HCT116 (cell line): ENCODE measurements around the gene HDGFL3.

Experiments used
- CEBPB ChIP-seq: IDR thresholded peaks from 2 replicates; pipeline ENCODE4 v1.6.1; 2012; ENCODE audit warnings: low read depth
- CTCF ChIP-seq, 3 experiments: fragments of 200-600 bp in 1 of 3; sonication (generic) in 1 of 3; IDR thresholded peaks in 2 of 3; conservative IDR thresholded peaks in 1 of 3; 2 replicates each; pipeline ENCODE4 v1.5.1; 2012 to 2017; ENCODE audit warnings: low read depth in 2 of 3, low read length in 2 of 3, antibody characterized with exemption in 1 of 3, borderline replicate concordance in 1 of 3, control low read depth in 1 of 3, mild to moderate bottlenecking in 1 of 3, mixed read lengths in 1 of 3, mixed run types in 1 of 3, moderate library complexity in 1 of 3; ENCODE audit not compliant: insufficient read depth in 1 of 3
- POLR2A ChIP-seq: IDR thresholded peaks from 2 replicates; pipeline ENCODE4 v1.7.0; 2011; ENCODE audit warnings: borderline replicate concordance; ENCODE audit not compliant: insufficient read depth, insufficient read length; ENCODE audit errors: extremely low read depth
- RAD21 ChIP-seq: IDR thresholded peaks from 2 replicates; pipeline ENCODE4 v1.6.1; 2012; ENCODE audit warnings: low read depth, mild to moderate bottlenecking
- YY1 ChIP-seq: IDR thresholded peaks from 2 replicates; pipeline ENCODE4 v1.6.1; 2011; ENCODE audit warnings: low read length, low read depth, moderate library complexity, mild to moderate bottlenecking; ENCODE audit not compliant: insufficient replicate concordance; ENCODE audit errors: extremely low read depth

GRCh38 chr15:83174891-83175290 lies 32.7 kb downstream of the HDGFL3 start:
- TF ChIP-seq CEBPB (no peak), CTCF (IDR thresholded peaks at IDR 0.05 in 2 of 3, conservative IDR thresholded peaks at IDR 0.05 in 1 of 3; ENCODE audit: borderline replicate concordance in 1 of 3, insufficient read depth in 1 of 3, low read depth in 2 of 3, low read length in 2 of 3) (no peak), POLR2A (no peak), YY1 (no peak), RAD21 (no peak)
